Stimulated activated CD8-positive, alpha-beta memory T cell treated with anti-CD3 and anti-CD28 coated beads, Interleukin-4, amount 100 ng/mL, for 24 hours (primary cell): Measurements from ENCODE around the gene CYP19A1.
"Not testable (repeated sequence)": the region's sequence is repeated elsewhere in the genome, so short reads cannot be mapped to it uniquely, and the experiment has no call there.

Experiments used
- DNase-seq: peaks from one replicate; pipeline ENCODE4 v3.0.0-alpha.2; 2020; ENCODE audit warnings: low read depth

Gene CYP19A1

GRCh38 chr15:51205050-51205975 lies 133.1 kb downstream of the CYP19A1 start:
- no peak for DNase-seq

- DNase-seq, result no peak
Measured at GRCh38 chr15:51203797-51204196, 134.6 kb downstream of the CYP19A1 start.

GRCh38 chr15:51202783-51203182 lies 135.6 kb downstream of the CYP19A1 start:
- no peak for DNase-seq

- DNase-seq, result no peak
Measured at GRCh38 chr15:51201581-51201980, 136.8 kb downstream of the CYP19A1 start.

- no peak for DNase-seq
Measured at GRCh38 chr15:51200792-51201191, 137.6 kb downstream of the CYP19A1 start.

- no peak for DNase-seq
Measured at GRCh38 chr15:51199541-51199940, 138.9 kb downstream of the CYP19A1 start.

GRCh38 chr15:51198701-51199232 lies 139.6 kb downstream of the CYP19A1 start:
- no peak for DNase-seq

- no peak for DNase-seq
Measured at GRCh38 chr15:51195459-51195858, 142.9 kb downstream of the CYP19A1 start.

- no peak for DNase-seq
Measured at GRCh38 chr15:51193979-51194378, 144.4 kb downstream of the CYP19A1 start.

GRCh38 chr15:51193526-51193925 lies 144.9 kb downstream of the CYP19A1 start:
- no peak for DNase-seq

- peak; percentile 72 for DNase-seq
Measured at GRCh38 chr15:51192521-51193280, 145.7 kb downstream of the CYP19A1 start.

- DNase-seq, result no peak
Measured at GRCh38 chr15:51191766-51192165, 146.6 kb downstream of the CYP19A1 start.

- no peak for DNase-seq
Measured at GRCh38 chr15:51191072-51191670, 147.2 kb downstream of the CYP19A1 start.

GRCh38 chr15:51190424-51191068 lies 147.8 kb downstream of the CYP19A1 start:
- DNase-seq, result no peak

GRCh38 chr15:51189669-51190385 lies 148.6 kb downstream of the CYP19A1 start:
- DNase-seq, result no peak

GRCh38 chr15:51188791-51189190 lies 149.6 kb downstream of the CYP19A1 start:
- DNase-seq, result not testable (repeated sequence)

- no peak for DNase-seq
Measured at GRCh38 chr15:51186891-51187290, 151.5 kb downstream of the CYP19A1 start.

GRCh38 chr15:51186181-51186705 lies 152.2 kb downstream of the CYP19A1 start:
- no peak for DNase-seq

GRCh38 chr15:51185213-51186159 lies 152.9 kb downstream of the CYP19A1 start:
- DNase-seq, result no peak

GRCh38 chr15:51184627-51185026 lies 153.8 kb downstream of the CYP19A1 start:
- no peak for DNase-seq
